Activated T-cell treated with anti-CD3 and anti-CD28 coated beads, Interleukin-2, amount 50 U/mL, for 24 hours (primary cell): ENCODE measurements around the gene CYP2J2.

ENCODE experiments used
- DNase-seq: peaks from one replicate; pipeline ENCODE4 v3.0.0-alpha.2; 2020
- H3K27ac Mint-ChIP-seq: 2 replicates; pipeline ENCODE4 v1.8.0; 2020; ENCODE audit warnings: mild to moderate bottlenecking, mixed read lengths
- H3K27me3 Mint-ChIP-seq: 2 replicates; pipeline ENCODE4 v1.8.0; 2020; ENCODE audit warnings: mixed read lengths
- H3K36me3 Mint-ChIP-seq: 2 replicates; pipeline ENCODE4 v1.8.0; 2020; ENCODE audit warnings: low read depth, mixed read lengths
- H3K4me1 Mint-ChIP-seq: 2 replicates; pipeline ENCODE4 v1.8.0; 2020; ENCODE audit warnings: low read depth, mixed read lengths
- H3K4me3 Mint-ChIP-seq: 2 replicates; pipeline ENCODE4 v1.8.0; 2020; ENCODE audit warnings: mild to moderate bottlenecking, moderate library complexity, mixed read lengths
- H3K9me3 Mint-ChIP-seq: 2 replicates; pipeline ENCODE4 v1.8.0; 2020; ENCODE audit warnings: mixed read lengths

CYP2J2 gene

DNA sequence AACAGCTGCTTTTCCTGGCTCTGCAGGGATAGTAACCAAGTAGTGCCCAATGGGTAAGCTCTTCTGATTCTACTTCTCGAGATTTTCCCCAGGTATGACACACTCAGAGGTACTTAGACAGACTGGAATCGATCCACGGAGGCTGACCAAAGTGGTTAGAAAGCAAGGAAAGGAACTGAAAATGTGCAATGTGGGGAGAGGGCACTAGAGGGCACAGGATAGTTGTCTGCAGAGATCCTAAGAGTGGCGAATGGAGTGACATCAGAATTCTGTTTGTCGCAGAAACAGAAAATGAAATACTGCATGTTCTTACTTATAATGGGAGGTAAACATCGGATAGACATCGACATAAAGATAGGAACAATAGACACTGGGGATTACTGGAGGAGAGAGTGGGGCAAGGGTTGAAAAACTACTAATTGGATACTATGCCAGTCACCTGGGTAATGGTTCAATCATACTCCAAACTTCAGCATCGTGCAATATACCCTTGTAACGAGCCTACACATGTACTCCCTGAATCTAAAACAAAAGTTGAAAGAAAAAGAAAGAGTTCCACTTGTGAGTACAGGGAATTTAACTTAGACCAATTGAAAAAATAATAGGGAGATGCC is 23.3 kb downstream of the CYP2J2 start:
- no peaks in the 10 kb centered on the region for H3K27me3 Mint-ChIP-seq
- H3K36me3 Mint-ChIP-seq: peaks cover 5% of the 10 kb centered on the region
- H3K4me1 Mint-ChIP-seq: no peaks in the 10 kb centered on the region
- no peak overlapping the region for H3K4me3 Mint-ChIP-seq
- no peak for DNase-seq
- no peak overlapping the region for H3K27ac Mint-ChIP-seq
- H3K9me3 Mint-ChIP-seq: no peaks in the 10 kb centered on the region

DNA sequence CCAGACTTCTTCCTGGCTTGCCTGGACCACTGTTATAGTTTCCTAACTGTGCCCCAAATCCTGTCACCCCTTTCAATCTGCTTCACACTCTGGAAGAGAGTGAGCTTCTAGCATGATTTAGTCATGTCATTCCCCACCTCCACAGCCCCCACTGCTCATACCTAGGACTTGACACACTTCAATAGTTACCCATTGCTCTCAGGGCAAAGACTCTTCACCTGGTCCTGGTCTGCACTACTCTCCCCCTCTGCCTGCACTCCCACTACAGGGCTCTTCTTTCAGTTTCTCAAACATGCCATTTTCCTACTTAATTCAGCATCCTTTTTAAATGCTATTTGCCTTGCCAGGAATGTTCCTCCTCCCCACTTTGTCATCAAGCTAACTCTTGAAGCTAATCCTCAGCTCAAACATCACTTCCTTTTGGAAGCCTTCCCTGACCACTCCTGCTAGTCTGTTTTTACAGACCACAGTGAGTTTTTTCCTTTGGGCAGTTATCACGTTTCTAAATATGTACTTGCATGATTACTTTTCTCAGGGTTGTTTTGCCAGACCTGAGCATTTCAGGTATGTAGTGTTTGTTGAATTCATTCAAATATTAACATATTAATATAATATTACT is 24.7 kb downstream of the CYP2J2 start:
- no peak for DNase-seq
- Mint-ChIP-seq H3K36me3 (peaks cover 4% of the 10 kb centered on the region), H3K4me1 (no peaks in the 10 kb centered on the region), H3K27ac (no peak overlapping the region), H3K27me3 (no peaks in the 10 kb centered on the region), H3K9me3 (no peaks in the 10 kb centered on the region), H3K4me3 (no peak overlapping the region)

DNA sequence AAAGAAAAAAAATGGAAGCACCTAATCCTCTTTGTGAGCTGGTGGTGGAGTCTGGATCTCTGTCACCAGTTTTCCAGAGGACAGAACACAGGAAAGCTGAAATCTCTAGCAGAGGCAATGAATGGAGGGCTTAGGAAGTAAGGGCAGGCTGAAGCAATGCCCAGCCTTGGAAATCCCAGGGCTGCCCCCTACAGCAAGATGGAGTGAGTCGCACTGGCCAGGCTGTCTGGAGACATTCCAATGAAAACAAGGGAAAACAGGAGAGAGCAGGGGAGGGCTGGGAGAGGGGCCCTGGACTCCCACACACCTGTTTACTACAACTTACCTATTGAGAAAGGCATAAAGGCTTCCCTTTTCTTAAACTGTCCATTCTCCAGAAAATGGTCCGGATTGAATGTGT is 25.9 kb downstream of the CYP2J2 start:
- H3K9me3 Mint-ChIP-seq: no peaks in the 10 kb centered on the region
- H3K36me3 Mint-ChIP-seq: no peaks in the 10 kb centered on the region
- no peak for DNase-seq
- H3K4me3 Mint-ChIP-seq: no peak overlapping the region
- no peaks in the 10 kb centered on the region for H3K4me1 Mint-ChIP-seq
- H3K27me3 Mint-ChIP-seq: no peaks in the 10 kb centered on the region
- no peak overlapping the region for H3K27ac Mint-ChIP-seq

DNA sequence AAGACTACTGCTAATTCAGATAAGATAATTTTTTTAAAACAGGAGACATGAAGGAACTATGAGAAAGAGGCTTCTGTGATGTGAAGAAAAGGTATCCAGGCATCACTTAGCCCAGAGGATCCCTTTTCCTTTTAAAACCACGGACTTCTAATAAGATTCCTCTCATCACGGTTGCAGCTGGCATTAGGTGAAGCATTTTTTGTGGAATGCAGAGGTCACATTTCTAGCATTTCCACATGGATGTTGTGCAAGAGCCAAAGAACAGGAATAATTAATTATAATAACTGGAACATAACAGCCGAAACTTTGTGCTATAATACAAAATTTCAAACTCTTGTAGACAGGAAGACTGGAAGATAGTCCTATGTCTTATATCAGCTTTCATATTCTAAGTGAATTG is 27.6 kb downstream of the CYP2J2 start:
- Mint-ChIP-seq H3K27me3 (no peaks in the 10 kb centered on the region), H3K27ac (no peak overlapping the region), H3K9me3 (no peaks in the 10 kb centered on the region), H3K4me3 (no peak overlapping the region), H3K4me1 (peaks cover 3% of the 10 kb centered on the region), H3K36me3 (no peaks in the 10 kb centered on the region)
- DNase-seq: no peak

DNA sequence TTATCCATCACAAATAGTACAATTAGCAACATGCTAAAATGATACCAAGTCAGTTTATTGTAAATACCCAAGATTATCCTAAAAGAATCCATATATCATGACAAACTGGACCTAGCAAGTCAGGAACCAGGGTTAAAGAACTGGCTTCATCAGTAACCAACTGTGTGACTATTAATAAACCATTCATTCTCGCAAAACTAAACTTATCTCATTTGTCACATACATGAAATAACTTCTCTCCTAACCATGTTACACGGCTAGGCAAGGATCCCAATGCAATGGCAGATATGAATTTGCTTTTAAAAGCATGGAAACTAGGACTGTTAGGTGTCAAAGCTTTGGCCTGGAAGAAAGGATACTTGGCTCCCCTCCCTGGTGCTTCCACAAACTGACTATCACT is 29.4 kb downstream of the CYP2J2 start:
- no peak overlapping the region for H3K27ac Mint-ChIP-seq
- H3K27me3 Mint-ChIP-seq: no peaks in the 10 kb centered on the region
- H3K36me3 Mint-ChIP-seq: no peaks in the 10 kb centered on the region
- DNase-seq: no peak
- H3K4me1 Mint-ChIP-seq: peaks cover 16% of the 10 kb centered on the region
- no peak overlapping the region for H3K4me3 Mint-ChIP-seq
- H3K9me3 Mint-ChIP-seq: no peaks in the 10 kb centered on the region

DNA sequence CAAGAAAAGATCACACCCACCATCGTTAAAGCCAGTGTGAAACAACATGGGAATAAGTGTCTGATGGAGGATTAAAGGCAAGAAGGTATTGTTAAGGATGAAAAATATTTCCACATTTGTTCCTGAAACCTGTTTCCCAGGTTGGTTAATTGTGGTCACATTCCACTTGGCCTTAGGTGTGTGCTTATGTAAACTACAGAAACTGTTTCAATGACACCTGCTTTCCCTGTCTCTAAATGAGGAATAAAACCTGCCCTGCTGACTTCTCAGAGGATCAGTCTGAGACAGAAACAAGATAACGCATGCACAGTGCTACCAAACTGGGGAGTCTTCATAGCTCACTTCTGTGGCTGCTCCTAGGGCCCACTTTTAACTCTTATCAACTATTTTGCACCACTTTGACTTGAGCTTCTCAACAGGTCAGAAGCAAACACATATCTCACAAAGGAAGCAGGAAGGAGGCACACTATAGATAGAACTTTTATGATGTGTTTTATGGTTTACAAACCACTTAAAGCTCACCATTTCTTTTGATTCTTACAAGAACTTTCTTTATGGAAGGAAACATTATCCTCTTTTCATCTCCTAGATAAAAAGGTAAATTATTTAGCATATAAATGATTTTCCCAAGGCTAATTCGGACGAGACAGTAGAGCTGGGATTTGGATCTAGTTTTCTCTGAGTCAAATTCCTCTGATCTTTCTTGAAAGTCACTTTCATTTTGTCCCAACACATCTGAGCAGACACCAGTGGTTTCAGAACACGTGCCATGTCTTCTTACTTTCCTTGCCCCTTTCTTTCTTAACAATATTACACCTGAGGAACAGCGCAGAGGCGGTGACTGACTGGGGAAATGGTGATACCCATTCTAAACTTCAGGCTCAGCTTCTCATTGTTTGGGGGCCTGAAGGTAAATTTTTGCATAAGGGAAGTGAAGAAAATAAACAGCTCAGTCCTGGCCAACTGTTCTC is 33.4 kb downstream of the CYP2J2 start:
- peaks cover 15% of the 10 kb centered on the region for H3K9me3 Mint-ChIP-seq
- peak overlapping the region; percentile 20 for H3K27ac Mint-ChIP-seq
- no peaks in the 10 kb centered on the region for H3K36me3 Mint-ChIP-seq
- no peak overlapping the region for H3K4me3 Mint-ChIP-seq
- H3K4me1 Mint-ChIP-seq: peaks cover 16% of the 10 kb centered on the region
- no peaks in the 10 kb centered on the region for H3K27me3 Mint-ChIP-seq
- no peak for DNase-seq

DNA sequence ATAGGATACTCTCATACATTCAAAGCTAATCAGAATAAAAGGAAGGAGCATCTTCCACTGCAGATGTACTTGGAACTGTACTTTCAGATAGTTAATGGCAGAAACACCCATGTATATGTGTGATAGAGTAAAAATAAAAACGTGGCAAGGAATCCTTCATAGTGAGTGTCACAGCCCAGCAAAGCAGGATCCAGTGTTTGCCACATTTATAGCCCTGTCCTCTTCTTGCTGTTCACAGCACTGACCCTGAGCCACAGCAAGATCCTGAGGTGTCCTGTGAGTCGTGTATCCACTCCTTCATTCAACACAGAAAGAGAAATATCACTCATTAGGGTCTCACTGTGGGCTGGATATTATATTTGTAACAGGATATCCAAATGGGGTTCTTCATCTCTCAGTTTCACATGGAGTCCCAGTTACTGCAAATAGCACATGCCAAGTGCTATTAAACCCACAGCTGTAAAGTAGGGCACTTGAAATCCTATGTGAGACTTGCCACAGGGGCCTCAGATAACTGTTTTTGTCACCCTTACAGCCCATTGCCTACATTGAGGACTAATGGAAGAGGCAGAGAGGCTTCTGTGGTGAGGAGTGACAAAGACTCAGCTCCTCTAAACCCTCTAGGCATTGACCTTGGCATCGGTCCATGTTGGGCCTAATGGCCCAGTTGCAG is 41.3 kb downstream of the CYP2J2 start:
- Mint-ChIP-seq H3K4me3 (no peak overlapping the region), H3K4me1 (no peaks in the 10 kb centered on the region), H3K36me3 (no peaks in the 10 kb centered on the region), H3K9me3 (peaks cover 17% of the 10 kb centered on the region), H3K27me3 (no peaks in the 10 kb centered on the region), H3K27ac (no peak overlapping the region)
- DNase-seq: no peak

DNA sequence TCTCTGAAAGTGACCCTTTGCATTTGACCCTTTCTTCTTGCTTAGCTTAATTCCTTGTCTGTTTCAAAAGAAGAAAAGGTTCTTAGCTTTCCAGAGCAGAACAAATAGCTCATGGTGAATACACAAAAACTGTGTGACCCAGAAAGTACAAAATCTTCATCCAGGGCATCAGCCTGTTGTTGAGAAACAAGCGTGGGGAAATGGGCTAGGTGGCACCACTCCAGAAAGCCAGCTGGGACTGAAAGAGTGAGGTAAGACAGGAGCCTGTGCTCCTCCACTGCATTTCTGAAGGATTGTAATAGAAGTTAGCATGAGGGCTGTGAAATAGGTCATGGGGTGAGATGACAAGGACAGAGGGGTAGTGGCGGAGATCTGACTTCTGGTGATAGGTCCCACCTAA is 45.8 kb downstream of the CYP2J2 start:
- Mint-ChIP-seq H3K27ac (no peak overlapping the region), H3K27me3 (no peaks in the 10 kb centered on the region), H3K36me3 (peaks cover 15% of the 10 kb centered on the region), H3K4me1 (no peaks in the 10 kb centered on the region), H3K4me3 (no peak overlapping the region), H3K9me3 (peaks cover 6% of the 10 kb centered on the region)
- DNase-seq: no peak

DNA sequence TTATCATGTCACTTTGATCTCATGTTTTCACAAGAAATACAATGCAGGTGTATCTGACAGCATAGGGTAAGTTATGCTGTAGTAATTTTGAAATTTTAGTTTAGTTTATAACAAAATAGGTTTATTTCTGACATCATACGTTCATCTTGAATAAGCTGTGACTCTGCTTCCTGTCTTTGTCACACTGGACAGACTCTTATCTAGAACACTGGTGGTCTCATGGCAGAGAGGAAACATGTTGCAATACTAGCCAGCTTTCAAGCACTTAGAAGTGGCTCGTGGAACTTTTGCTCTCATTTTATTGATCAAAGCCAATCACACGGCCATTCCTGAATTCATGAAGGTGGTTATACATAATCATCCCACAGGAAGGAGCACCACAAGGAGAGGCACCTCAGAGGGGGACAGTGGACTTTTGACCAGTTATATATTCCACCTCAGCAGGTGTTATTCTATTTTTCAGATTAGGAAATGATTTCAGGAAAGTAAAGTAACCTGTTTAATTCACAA is 46.5 kb downstream of the CYP2J2 start:
- no peaks in the 10 kb centered on the region for H3K27me3 Mint-ChIP-seq
- peaks cover 22% of the 10 kb centered on the region for H3K36me3 Mint-ChIP-seq
- no peak overlapping the region for H3K4me3 Mint-ChIP-seq
- H3K27ac Mint-ChIP-seq: no peak overlapping the region
- DNase-seq: no peak
- H3K9me3 Mint-ChIP-seq: peaks cover 6% of the 10 kb centered on the region
- H3K4me1 Mint-ChIP-seq: no peaks in the 10 kb centered on the region

DNA sequence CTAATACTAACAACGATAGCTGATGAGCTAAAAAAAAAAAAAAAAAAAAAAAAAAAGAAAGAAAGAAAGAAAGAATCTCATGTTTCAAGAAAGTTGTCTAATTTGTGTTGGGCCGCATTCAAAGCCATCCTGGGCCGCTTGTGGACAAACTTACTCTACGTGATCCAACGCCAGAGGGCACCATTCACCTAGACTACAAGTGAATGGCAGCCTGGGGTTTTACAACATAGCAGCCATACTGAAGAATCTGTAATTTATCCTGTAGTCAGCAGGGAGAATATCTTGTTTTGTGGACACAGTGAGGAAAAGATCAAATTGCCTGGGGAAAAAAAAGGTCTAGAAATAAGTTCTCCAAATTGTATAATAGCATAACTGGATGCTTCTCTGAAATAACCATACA is 47.0 kb downstream of the CYP2J2 start:
- H3K27me3 Mint-ChIP-seq: no peaks in the 10 kb centered on the region
- H3K36me3 Mint-ChIP-seq: peaks cover 26% of the 10 kb centered on the region
- no peaks in the 10 kb centered on the region for H3K4me1 Mint-ChIP-seq
- no peak overlapping the region for H3K27ac Mint-ChIP-seq
- DNase-seq: peak; percentile 36
- H3K4me3 Mint-ChIP-seq: no peak overlapping the region
- H3K9me3 Mint-ChIP-seq: peaks cover 6% of the 10 kb centered on the region

DNA sequence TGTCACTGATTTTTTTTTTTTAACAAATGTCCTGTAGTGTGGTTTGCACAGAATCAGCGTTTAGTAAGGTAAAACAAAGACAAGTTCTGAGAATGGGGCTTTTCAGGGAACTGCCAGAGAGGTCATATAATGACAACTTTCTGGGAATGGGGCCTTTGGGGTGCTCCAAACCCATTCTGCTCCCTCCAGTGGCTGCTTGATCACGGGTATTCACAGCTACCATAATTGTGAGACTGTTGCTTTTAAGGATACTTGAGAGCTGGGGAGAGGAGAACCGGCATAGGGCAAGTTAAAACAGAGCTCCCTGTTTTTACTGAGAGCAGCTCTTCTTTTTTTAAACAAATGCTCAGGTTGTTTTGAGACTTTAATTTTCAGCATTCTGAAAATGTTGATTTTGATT is 48.2 kb downstream of the CYP2J2 start:
- H3K4me3 Mint-ChIP-seq: no peak overlapping the region
- H3K27me3 Mint-ChIP-seq: no peaks in the 10 kb centered on the region
- DNase-seq: no peak
- H3K9me3 Mint-ChIP-seq: peaks cover 6% of the 10 kb centered on the region
- no peak overlapping the region for H3K27ac Mint-ChIP-seq
- H3K36me3 Mint-ChIP-seq: peaks cover 34% of the 10 kb centered on the region
- H3K4me1 Mint-ChIP-seq: no peaks in the 10 kb centered on the region

DNA sequence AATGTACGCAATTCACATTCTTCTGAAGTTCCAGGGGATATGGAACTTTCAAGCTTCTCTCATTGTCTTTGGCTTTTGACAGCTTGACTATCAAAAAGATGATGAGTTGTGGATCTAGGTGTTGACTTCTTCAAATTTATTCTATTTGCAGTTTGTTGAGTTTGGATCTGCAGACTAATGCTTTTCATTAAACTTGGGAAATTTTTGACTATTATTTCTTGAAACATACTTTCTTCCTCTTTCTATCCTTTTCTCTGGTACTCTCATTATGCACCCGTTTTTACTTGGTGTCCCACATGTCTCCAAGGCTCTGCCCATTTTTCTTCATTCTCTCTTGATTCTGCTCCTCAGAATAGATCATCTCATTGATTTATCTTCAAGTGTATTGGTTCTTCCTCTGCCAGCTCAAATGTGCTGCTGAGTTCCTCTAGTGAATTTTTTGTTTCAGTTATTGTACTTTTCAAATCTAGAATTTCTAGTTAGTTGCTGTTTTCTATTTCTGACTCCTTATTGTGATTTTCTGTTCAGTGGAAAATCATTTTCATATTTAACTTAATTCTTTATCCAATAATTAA is 49.4 kb downstream of the CYP2J2 start:
- Mint-ChIP-seq H3K4me1 (no peaks in the 10 kb centered on the region), H3K27ac (no peak overlapping the region), H3K27me3 (no peaks in the 10 kb centered on the region), H3K9me3 (peaks cover 4% of the 10 kb centered on the region), H3K4me3 (no peak overlapping the region), H3K36me3 (peaks cover 43% of the 10 kb centered on the region)
- DNase-seq: no peak

DNA sequence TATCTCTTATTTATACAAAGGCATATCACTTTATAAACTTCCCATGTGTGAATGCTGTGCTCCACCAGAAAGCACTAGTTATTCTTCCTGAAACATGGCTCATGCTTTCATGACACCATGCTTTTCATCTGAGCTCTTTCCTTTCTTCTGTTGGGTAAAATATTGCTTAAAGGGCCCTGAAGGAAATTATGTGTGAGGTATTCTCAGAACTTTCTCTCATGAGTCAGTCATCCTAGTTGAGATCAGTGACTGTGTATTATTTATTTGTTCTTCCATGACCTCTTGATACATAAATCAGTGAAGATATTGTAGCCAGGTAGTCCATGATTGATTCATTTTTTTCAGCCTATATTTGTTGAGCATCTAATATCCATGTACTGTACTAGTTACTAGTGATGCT is 54.8 kb downstream of the CYP2J2 start:
- peaks cover 79% of the 10 kb centered on the region for H3K36me3 Mint-ChIP-seq
- DNase-seq: no peak
- no peak overlapping the region for H3K4me3 Mint-ChIP-seq
- H3K9me3 Mint-ChIP-seq: no peaks in the 10 kb centered on the region
- no peak overlapping the region for H3K27ac Mint-ChIP-seq
- H3K4me1 Mint-ChIP-seq: no peaks in the 10 kb centered on the region
- no peaks in the 10 kb centered on the region for H3K27me3 Mint-ChIP-seq

DNA sequence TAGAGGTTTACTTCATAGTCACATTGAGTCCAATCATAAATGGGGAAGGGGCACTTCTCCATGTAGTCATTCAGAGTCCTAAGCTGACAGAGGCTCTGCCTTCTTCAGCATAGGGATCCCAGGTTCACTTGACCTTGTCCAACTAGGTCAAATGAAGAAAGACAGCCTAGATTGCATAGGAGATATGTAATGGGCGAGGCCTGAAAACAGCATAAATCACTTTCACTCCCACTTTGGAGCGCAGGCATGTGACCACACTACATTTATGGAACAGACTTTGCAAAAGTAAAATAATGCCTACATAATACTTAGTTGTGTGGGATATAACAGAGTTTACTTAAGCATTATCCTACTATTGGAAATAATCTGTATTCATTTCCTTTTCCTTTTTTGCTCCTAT is 60.1 kb downstream of the CYP2J2 start:
- H3K4me1 Mint-ChIP-seq: no peaks in the 10 kb centered on the region
- no peaks in the 10 kb centered on the region for H3K27me3 Mint-ChIP-seq
- H3K27ac Mint-ChIP-seq: no peak overlapping the region
- DNase-seq: no peak
- no peaks in the 10 kb centered on the region for H3K9me3 Mint-ChIP-seq
- H3K4me3 Mint-ChIP-seq: no peak overlapping the region
- peaks cover 64% of the 10 kb centered on the region for H3K36me3 Mint-ChIP-seq
